ENCODE data around the gene HDAC9. TPM values are rescaled to one million over a fixed set of nuclear protein-coding genes. Genes with fewer than 3 reads are reported as not detected.

The HDAC9 gene
- total RNA-seq, 4 donors from 2014 or later, result 3.0 to 14.0 (median 5.6) TPM

DNA sequence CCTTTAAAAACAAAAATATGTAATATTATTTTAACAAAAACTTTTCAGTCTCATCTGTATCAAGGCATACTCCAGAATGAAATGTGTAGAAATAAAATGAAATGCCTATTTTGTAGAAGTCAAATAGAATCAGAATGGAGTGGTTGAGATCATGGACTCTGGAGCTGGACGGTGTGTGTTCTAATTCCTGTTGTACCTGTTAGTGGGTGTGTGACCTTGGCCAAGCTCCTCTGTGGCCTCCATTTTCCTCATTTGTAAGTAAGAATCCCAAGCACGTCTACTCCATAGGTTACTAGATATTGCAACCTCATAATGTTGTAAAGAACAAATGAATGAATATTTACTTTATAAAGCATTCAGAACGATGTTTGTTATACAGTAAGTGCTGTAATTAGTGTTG lies 74.9 kb downstream of the HDAC9 start:
- Histone ChIP-seq H3K4me1 (peaks cover 15 to 18% of the 10 kb centered on the region in 2 donors), H3K27me3 (no peaks in the 10 kb centered on the region), H3K9me3 (no peaks in the 10 kb centered on the region), H3K27ac (no peak overlapping the region), H3K36me3 (no peaks in the 10 kb centered on the region), H3K4me3 (no peak overlapping the region)
- TF ChIP-seq POLR2A (IDR thresholded peaks at IDR 0.05), result no peak
- no peak for TF ChIP-seq CTCF (IDR thresholded peaks at IDR 0.05 in 4 of 5, conservative IDR thresholded peaks at IDR 0.05 in 1 of 5)
- ATAC-seq (no peak), DNase-seq (no peak)
- intact Hi-C loops (cut with DNase I; ENCODE audit: low total_unique reads), result loop anchor here (10.0 kb wide), 1 partner anchor 116 kb away; no protein-coding TSS in a partner anchor
- in situ Hi-C loops (cut with MboI; ENCODE audit: low sequenced_read_pairs in 4 of 4), result loop anchor here in 3 of 4 donors (10.0 to 25.0 kb wide), 2 partner anchors 208 to 216 kb away; no protein-coding TSS in a partner anchor

DNA sequence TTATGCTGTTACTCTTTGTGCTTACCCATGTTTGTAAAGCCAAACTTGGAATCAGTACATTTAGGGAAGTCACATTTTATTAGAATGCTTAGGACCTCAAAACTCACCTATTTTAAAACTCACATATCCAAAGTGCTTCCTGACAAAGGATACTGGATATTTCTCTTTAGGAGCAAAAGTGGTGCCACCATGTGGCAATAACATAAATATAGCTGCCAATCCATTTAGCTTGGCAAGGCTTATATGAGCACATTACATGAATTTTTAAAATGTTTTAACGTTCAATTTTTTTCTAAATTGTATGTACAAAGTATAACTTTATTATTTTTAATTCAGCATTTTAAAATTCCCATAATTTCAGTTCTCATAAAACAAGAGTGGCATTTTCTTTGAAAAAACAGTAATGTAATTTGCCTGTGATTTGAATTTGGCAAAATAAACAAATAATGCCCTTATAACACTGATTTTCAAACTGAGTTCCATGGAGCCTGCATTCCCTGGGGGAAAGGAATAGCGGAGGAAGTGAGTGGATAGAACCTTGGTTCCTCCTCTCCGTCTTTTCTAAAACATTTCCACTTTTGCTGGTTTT lies 75.4 kb downstream of the HDAC9 start:
- DNase-seq (no peak), ATAC-seq (peak; percentile 52 to 63)
- no peaks in the 10 kb centered on the region for H3K27me3 ChIP-seq
- no peaks in the 10 kb centered on the region for H3K36me3 ChIP-seq
- H3K4me3 ChIP-seq, result no peak overlapping the region
- intact Hi-C loops (cut with DNase I; ENCODE audit: low total_unique reads), result loop anchor here (1.0 to 10.0 kb wide), 2 partner anchors 116 to 219 kb away; no protein-coding TSS in a partner anchor
- TF ChIP-seq POLR2A (IDR thresholded peaks at IDR 0.05) (no peak), CTCF (IDR thresholded peaks at IDR 0.05 in 4 of 5, conservative IDR thresholded peaks at IDR 0.05 in 1 of 5) (peak in 4 of 5 experiments; percentile 36 to 62 (median 38))
- no peak overlapping the region for H3K27ac ChIP-seq
- in situ Hi-C loops (cut with MboI; ENCODE audit: low sequenced_read_pairs in 4 of 4), result loop anchor here in 3 of 4 donors (10.0 to 25.0 kb wide), 2 partner anchors 209 to 216 kb away; no protein-coding TSS in a partner anchor
- peaks cover 14% of the 10 kb centered on the region in 2 donors for H3K4me1 ChIP-seq
- H3K9me3 ChIP-seq, result no peaks in the 10 kb centered on the region

DNA sequence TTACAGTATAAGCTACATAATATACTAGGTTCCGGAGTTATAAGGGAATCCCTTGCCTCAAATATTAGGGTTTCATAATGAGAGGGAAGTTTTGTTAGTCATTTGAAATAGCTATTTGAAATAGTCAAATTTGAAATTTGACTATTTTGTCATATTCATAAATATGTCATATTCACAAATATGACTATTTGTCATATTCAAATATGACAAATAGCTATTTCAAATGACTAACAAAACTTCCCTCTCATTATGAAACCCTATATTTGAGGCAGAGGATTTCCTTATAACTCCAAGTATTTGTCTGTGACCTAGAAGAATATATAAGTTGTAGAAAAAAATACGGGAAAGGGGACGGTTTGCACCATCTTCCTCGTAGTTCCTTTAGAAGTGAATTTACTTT lies 76.6 kb downstream of the HDAC9 start:
- in situ Hi-C loops (cut with MboI; ENCODE audit: low sequenced_read_pairs in 4 of 4) (loop anchor here in 3 of 4 donors (10.0 to 25.0 kb wide), 2 partner anchors 210 to 217 kb away; no protein-coding TSS in a partner anchor), intact Hi-C loops (cut with DNase I; ENCODE audit: low total_unique reads) (loop anchor here (2.0 to 10.0 kb wide), 2 partner anchors 77 to 117 kb away; partner anchors contain the start of gene HDAC9)
- no peak for DNase-seq
- no peaks in the 10 kb centered on the region for H3K9me3 ChIP-seq
- H3K4me1 ChIP-seq, result peaks cover 14% of the 10 kb centered on the region in 2 donors
- no peak for ATAC-seq
- H3K4me3 ChIP-seq, result no peak overlapping the region
- no peak for TF ChIP-seq POLR2A (IDR thresholded peaks at IDR 0.05)
- no peak for TF ChIP-seq CTCF (IDR thresholded peaks at IDR 0.05 in 4 of 5, conservative IDR thresholded peaks at IDR 0.05 in 1 of 5)
- H3K27me3 ChIP-seq, result no peaks in the 10 kb centered on the region
- H3K36me3 ChIP-seq, result no peaks in the 10 kb centered on the region
- no peak overlapping the region for H3K27ac ChIP-seq

DNA sequence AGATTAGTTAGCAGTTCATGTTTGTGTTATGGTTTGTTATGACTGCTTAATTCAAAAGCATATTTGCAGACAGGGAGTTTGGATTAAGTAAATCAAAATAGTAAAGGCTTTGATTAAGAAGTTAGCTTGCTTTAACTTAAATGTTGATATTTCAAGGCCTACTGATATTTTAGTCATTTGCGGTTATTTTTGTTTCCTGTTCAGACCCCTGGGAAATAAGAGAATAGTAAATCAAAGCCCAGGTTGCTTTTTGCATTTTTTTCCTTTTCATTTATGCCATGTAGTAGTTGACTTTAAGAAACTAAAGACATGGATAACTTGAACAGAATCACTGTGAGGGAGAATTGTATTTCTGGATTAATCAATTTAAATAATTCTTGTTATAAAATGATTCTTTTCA lies 77.3 kb downstream of the HDAC9 start:
- DNase-seq (no peak), ATAC-seq (no peak)
- Histone ChIP-seq H3K4me1 (peaks cover 14% of the 10 kb centered on the region in 2 donors), H3K27me3 (no peaks in the 10 kb centered on the region), H3K4me3 (peak overlapping the region in 2 of 4 donors; percentile 7 to 11), H3K36me3 (no peaks in the 10 kb centered on the region), H3K27ac (peak overlapping the region; percentile 4 to 54 (median 20)), H3K9me3 (no peaks in the 10 kb centered on the region)
- intact Hi-C loops (cut with DNase I; ENCODE audit: low total_unique reads), result loop anchor here (2.0 to 10.0 kb wide), 2 partner anchors 78 to 118 kb away; partner anchors contain the start of gene HDAC9
- no peak for TF ChIP-seq POLR2A (IDR thresholded peaks at IDR 0.05)
- in situ Hi-C loops (cut with MboI; ENCODE audit: low sequenced_read_pairs in 4 of 4), result loop anchor here in 3 of 4 donors (10.0 to 25.0 kb wide), 2 partner anchors 211 to 218 kb away; no protein-coding TSS in a partner anchor
